GM21390 (cell line): ENCODE results near the gene ERBB2.
"Not testable (repeated sequence)": the region's sequence is repeated elsewhere in the genome, so short reads cannot be mapped to it uniquely, and the experiment has no call there.

ENCODE experiments used
- ATAC-seq: cut with Tn5 transposase; IDR thresholded peaks from one replicate; pipeline ENCODE4 v1.9.1; 2021; ENCODE audit not compliant: unreplicated experiment

Gene ERBB2

GRCh38 chr17:39742856-39743436 lies 43.1 kb downstream of the ERBB2 start:
- no peak for ATAC-seq

- no peak for ATAC-seq
These were observed 44.4 kb downstream of the ERBB2 start for GRCh38 chr17:39744075-39744835.

- ATAC-seq, result no peak
These were observed 45.0 kb downstream of the ERBB2 start for GRCh38 chr17:39744836-39745215.

- no peak for ATAC-seq
These were observed 45.7 kb downstream of the ERBB2 start for GRCh38 chr17:39745335-39746144.

- ATAC-seq, result no peak
These were observed 46.2 kb downstream of the ERBB2 start for GRCh38 chr17:39746145-39746461.

- no peak for ATAC-seq
These were observed 47.9 kb downstream of the ERBB2 start for GRCh38 chr17:39747745-39748144.

GRCh38 chr17:39748444-39749034 lies 48.7 kb downstream of the ERBB2 start:
- ATAC-seq, result not testable (repeated sequence)

GRCh38 chr17:39750131-39751015 lies 50.5 kb downstream of the ERBB2 start:
- ATAC-seq, result no peak

- no peak for ATAC-seq
These were observed 51.2 kb downstream of the ERBB2 start for GRCh38 chr17:39751016-39751543.

GRCh38 chr17:39751637-39752036 lies 51.8 kb downstream of the ERBB2 start:
- ATAC-seq, result no peak

GRCh38 chr17:39752241-39752881 lies 52.5 kb downstream of the ERBB2 start:
- no peak for ATAC-seq

GRCh38 chr17:39753514-39754160 lies 53.8 kb downstream of the ERBB2 start:
- peak; percentile 20 for ATAC-seq

GRCh38 chr17:39754161-39754957 lies 54.5 kb downstream of the ERBB2 start:
- ATAC-seq, result peak; percentile 62

GRCh38 chr17:39754958-39755553 lies 55.2 kb downstream of the ERBB2 start:
- ATAC-seq, result no peak

- no peak for ATAC-seq
These were observed 55.9 kb downstream of the ERBB2 start for GRCh38 chr17:39755554-39756379.

- ATAC-seq, result no peak
These were observed 56.7 kb downstream of the ERBB2 start for GRCh38 chr17:39756380-39757079.

- ATAC-seq, result no peak
These were observed 57.4 kb downstream of the ERBB2 start for GRCh38 chr17:39757176-39757662.
